Colonic mucosa (tissue), 4 donors: ENCODE data around the gene GFOD1. TPM values are rescaled to one million over a fixed set of nuclear protein-coding genes. Genes with fewer than 3 reads are reported as not detected.

ENCODE experiments used
- DNase-seq: peaks from one replicate; pipeline ENCODE4 v3.0.0-alpha.2; 2020
- H3K27ac ChIP-seq: fragments of 200-600 bp; one replicate; pipeline ENCODE4 v1.8.0; 2021
- H3K27me3 ChIP-seq: fragments of 200-600 bp; one replicate; pipeline ENCODE4 v1.8.0; 2021
- H3K36me3 ChIP-seq: fragments of 200-600 bp; one replicate; pipeline ENCODE4 v1.8.0; 2021
- H3K4me1 ChIP-seq: fragments of 200-600 bp; one replicate; pipeline ENCODE4 v1.8.0; 2021; ENCODE audit warnings: mild to moderate bottlenecking
- H3K4me3 ChIP-seq: fragments of 200-600 bp; one replicate; pipeline ENCODE4 v1.8.0; 2021
- H3K9ac ChIP-seq, 2 donors: one replicate each; pipeline ENCODE4 v1.7.0; 2013; ENCODE audit warnings: control low read depth in 2 of 2, low read depth in 2 of 2, low read length in 2 of 2
- H3K9me3 ChIP-seq: fragments of 200-600 bp; one replicate; pipeline ENCODE4 v1.8.0; 2021
- CTCF ChIP-seq: fragments of 200-600 bp; IDR thresholded peaks from one replicate; pipeline ENCODE4 v1.8.0; 2022; ENCODE audit warnings: antibody characterized with exemption, mild to moderate bottlenecking
- intact Hi-C: fragments of 100-400 bp; cut with DNase I; formaldehyde crosslinking; loops from one replicate; pipeline ENCODE4 v1.14.1; 2022
- total RNA-seq, 2 donors: library from RNA; stranded (reverse); fragmentation: NEBNext Ultra II Directional in 1 of 2; extraction: Animal tissue kit (Norgen Biotek cat#: 25700) in 1 of 2; gene quantifications; one replicate each; pipeline ENCODE4 v1.2.1, GENCODE V29; 2021
- donor health status: healthy.
- donor health status: DM: no; HTN: no; CAD: no.
- donor health status: DM: no; HTN: no; CAD: no.

GFOD1 gene
- total RNA-seq, 2 donors from 2014 or later, result 6.9 to 7.6 TPM

- TF ChIP-seq CTCF, result no peak
- Histone ChIP-seq H3K9ac (no peak overlapping the region), H3K36me3 (no peaks in the 10 kb centered on the region), H3K27me3 (no peaks in the 10 kb centered on the region), H3K4me1 (no peaks in the 10 kb centered on the region), H3K4me3 (no peak overlapping the region), H3K27ac (no peak overlapping the region), H3K9me3 (no peaks in the 10 kb centered on the region)
- intact Hi-C loops, result no loop called here
- no peak for DNase-seq
These were observed 20.8 kb downstream of the GFOD1 start for GRCh38 chr6:13466304-13467215.

GRCh38 chr6:13465734-13466133 is 21.7 kb downstream of the GFOD1 start:
- H3K27ac ChIP-seq, result no peak overlapping the region
- H3K4me3 ChIP-seq, result no peak overlapping the region
- intact Hi-C loops, result no loop called here
- no peak for TF ChIP-seq CTCF
- no peak overlapping the region for H3K9ac ChIP-seq
- DNase-seq, result no peak
- no peaks in the 10 kb centered on the region for H3K36me3 ChIP-seq
- H3K9me3 ChIP-seq, result no peaks in the 10 kb centered on the region
- no peaks in the 10 kb centered on the region for H3K27me3 ChIP-seq
- H3K4me1 ChIP-seq, result no peaks in the 10 kb centered on the region

GRCh38 chr6:13463941-13464340 is 23.5 kb downstream of the GFOD1 start:
- no peak overlapping the region for H3K4me3 ChIP-seq
- H3K36me3 ChIP-seq, result no peaks in the 10 kb centered on the region
- no peaks in the 10 kb centered on the region for H3K27me3 ChIP-seq
- intact Hi-C loops, result no loop called here
- H3K9ac ChIP-seq, result no peak overlapping the region
- no peaks in the 10 kb centered on the region for H3K4me1 ChIP-seq
- H3K27ac ChIP-seq, result no peak overlapping the region
- DNase-seq, result no peak
- no peak for TF ChIP-seq CTCF
- H3K9me3 ChIP-seq, result no peaks in the 10 kb centered on the region

- intact Hi-C loops, result no loop called here
- DNase-seq, result no peak
- Histone ChIP-seq H3K9ac (no peak overlapping the region), H3K36me3 (no peaks in the 10 kb centered on the region), H3K4me1 (no peaks in the 10 kb centered on the region), H3K4me3 (no peak overlapping the region), H3K9me3 (no peaks in the 10 kb centered on the region), H3K27me3 (no peaks in the 10 kb centered on the region), H3K27ac (no peak overlapping the region)
- no peak for TF ChIP-seq CTCF
These were observed 24.1 kb downstream of the GFOD1 start for GRCh38 chr6:13463328-13463717.

- no peak overlapping the region for H3K4me3 ChIP-seq
- no peaks in the 10 kb centered on the region for H3K36me3 ChIP-seq
- no peak overlapping the region for H3K9ac ChIP-seq
- TF ChIP-seq CTCF, result no peak
- H3K9me3 ChIP-seq, result no peaks in the 10 kb centered on the region
- intact Hi-C loops, result no loop called here
- DNase-seq, result no peak
- no peaks in the 10 kb centered on the region for H3K4me1 ChIP-seq
- no peaks in the 10 kb centered on the region for H3K27me3 ChIP-seq
- no peak overlapping the region for H3K27ac ChIP-seq
These were observed 24.7 kb downstream of the GFOD1 start for GRCh38 chr6:13462458-13463327.
